ENCODE data around the gene SREBF1. TPM values are rescaled to one million over a fixed set of nuclear protein-coding genes. Genes with fewer than 3 reads are reported as not detected.

Gene SREBF1
- total and polyA plus RNA-seq, 2 experiments from 2014 or later, result 38.9 to 45.9 TPM

DNA sequence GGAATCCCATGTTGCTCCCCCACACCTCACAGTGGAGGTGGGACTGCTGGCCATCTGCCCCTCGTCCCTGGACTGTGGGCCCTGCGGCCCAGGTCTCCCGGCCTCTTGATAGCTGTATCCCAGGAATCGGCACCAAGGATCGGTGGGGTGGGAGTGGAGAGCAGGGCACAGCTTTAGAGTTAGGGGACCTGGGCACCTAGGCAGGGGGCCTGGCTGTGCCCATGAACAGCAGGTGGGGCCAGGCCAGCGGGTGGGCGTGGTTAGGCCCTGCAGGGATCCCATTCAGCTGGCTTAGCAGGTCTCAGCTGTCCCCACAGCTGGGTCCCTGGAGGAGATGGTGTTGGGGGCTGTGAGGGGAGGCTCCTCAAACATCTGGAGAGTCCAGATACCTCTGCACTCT, 49.2 kb downstream of the SREBF1 start:
- Histone ChIP-seq H3K9me3 (ENCODE audit: low read depth) (no peaks in the 10 kb centered on the region), H3K4me1 (ENCODE audit: low read depth) (peaks cover 29% of the 10 kb centered on the region), H3K36me3 (no peaks in the 10 kb centered on the region), H3K27ac (no peak overlapping the region), H3K27me3 (no peaks in the 10 kb centered on the region), H3K4me3 (no peak overlapping the region)
- no peak for DNase-seq (ENCODE audit: low read depth in 1 of 2, low spot score in 1 of 2)
- TF ChIP-seq, protein P1, sequence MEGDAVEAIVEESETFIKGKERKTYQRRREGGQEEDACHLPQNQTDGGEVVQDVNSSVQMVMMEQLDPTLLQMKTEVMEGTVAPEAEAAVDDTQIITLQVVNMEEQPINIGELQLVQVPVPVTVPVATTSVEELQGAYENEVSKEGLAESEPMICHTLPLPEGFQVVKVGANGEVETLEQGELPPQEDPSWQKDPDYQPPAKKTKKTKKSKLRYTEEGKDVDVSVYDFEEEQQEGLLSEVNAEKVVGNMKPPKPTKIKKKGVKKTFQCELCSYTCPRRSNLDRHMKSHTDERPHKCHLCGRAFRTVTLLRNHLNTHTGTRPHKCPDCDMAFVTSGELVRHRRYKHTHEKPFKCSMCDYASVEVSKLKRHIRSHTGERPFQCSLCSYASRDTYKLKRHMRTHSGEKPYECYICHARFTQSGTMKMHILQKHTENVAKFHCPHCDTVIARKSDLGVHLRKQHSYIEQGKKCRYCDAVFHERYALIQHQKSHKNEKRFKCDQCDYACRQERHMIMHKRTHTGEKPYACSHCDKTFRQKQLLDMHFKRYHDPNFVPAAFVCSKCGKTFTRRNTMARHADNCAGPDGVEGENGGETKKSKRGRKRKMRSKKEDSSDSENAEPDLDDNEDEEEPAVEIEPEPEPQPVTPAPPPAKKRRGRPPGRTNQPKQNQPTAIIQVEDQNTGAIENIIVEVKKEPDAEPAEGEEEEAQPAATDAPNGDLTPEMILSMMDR (IDR thresholded peaks at IDR 0.05; ENCODE audit: low read depth, low read length), result no peak

DNA sequence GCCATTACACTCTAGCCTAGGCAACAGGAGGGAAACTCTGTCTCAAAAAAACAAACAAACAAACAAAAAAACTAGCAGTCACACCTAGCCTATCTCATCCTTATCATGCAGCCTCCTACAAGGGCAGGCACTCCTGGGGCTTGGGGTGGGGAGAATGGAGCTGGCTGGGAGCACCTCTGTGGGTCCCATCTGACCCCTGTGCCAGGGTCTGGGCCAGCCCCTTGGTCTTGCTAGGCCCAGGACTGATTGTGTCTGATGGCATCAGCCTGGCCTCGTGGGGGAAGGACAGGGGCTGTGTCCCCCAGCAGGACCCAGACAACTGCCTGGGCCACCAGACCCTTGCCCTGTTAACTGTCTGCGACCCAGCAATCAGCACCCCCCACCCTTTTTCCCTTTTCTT, 49.8 kb downstream of the SREBF1 start:
- Histone ChIP-seq H3K4me3 (no peak overlapping the region), H3K9me3 (ENCODE audit: low read depth) (no peaks in the 10 kb centered on the region), H3K27ac (no peak overlapping the region), H3K4me1 (ENCODE audit: low read depth) (peaks cover 29% of the 10 kb centered on the region), H3K27me3 (no peaks in the 10 kb centered on the region), H3K36me3 (no peaks in the 10 kb centered on the region)
- TF ChIP-seq, protein P1 (IDR thresholded peaks at IDR 0.05; ENCODE audit: low read depth, low read length), result no peak
- DNase-seq (ENCODE audit: low read depth in 1 of 2, low spot score in 1 of 2), result no peak

DNA sequence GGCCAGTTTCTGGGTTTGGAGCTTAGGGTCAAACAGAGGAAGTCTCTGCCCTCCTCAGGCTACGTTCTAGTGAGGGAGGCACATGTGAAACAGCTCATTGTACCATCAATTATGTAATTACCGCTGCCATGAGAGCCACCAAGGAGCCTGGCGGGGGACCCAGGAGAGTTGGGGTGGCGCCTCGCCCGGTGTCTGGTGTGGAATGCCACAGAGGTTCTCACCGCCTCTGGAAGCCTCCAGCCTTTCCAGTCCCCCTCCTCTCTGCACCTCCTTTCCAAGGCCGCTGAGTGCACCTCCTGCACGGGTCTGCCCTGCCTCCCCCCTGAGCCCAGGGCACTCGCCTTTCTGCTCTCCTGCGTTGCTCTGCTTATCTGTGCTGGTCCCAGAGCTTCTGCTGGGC, 51.4 kb downstream of the SREBF1 start:
- TF ChIP-seq, protein P1 (IDR thresholded peaks at IDR 0.05; ENCODE audit: low read depth, low read length), result no peak
- H3K4me1 ChIP-seq (ENCODE audit: low read depth), result peaks cover 39% of the 10 kb centered on the region

DNA sequence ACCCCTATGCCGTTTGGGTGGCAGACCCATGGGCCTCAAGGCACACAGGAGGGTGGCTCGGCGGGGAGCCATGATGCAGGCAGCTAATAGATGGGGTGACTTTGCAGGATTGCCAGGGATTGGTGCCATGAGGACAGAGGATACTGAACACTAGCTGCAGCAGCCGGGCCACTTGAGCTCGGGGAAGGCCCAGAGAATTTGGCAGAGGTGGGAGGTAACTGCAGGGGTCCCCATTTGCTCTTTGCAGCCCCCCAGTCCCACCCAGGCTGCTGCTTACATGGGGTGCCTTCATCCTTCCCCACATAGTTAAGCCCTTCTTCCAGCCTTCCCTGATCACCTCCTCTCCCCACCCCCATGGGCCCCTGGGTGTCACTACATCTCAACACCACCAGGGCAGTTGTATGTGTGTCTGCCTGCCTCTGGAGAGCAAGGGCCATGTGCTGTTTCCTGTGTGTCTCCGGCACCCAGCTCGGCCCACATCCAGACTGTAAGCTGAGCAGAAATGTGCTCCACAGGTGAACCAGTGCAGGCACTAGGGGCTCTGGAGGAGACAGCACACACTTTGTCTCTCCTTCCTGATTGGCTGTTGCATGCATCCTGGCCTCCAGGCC, 52.0 kb downstream of the SREBF1 start:
- Histone ChIP-seq H3K27ac (peak overlapping the region; percentile 96), H3K27me3 (no peaks in the 10 kb centered on the region)

More for the DNA sequence above, 51.4 kb downstream of the SREBF1 start:
- Histone ChIP-seq H3K36me3 (no peaks in the 10 kb centered on the region), H3K27ac (no peak overlapping the region), H3K9me3 (ENCODE audit: low read depth) (no peaks in the 10 kb centered on the region), H3K4me3 (no peak overlapping the region), H3K27me3 (no peaks in the 10 kb centered on the region)
- DNase-seq (ENCODE audit: low read depth in 1 of 2, low spot score in 1 of 2), result no peak

DNA sequence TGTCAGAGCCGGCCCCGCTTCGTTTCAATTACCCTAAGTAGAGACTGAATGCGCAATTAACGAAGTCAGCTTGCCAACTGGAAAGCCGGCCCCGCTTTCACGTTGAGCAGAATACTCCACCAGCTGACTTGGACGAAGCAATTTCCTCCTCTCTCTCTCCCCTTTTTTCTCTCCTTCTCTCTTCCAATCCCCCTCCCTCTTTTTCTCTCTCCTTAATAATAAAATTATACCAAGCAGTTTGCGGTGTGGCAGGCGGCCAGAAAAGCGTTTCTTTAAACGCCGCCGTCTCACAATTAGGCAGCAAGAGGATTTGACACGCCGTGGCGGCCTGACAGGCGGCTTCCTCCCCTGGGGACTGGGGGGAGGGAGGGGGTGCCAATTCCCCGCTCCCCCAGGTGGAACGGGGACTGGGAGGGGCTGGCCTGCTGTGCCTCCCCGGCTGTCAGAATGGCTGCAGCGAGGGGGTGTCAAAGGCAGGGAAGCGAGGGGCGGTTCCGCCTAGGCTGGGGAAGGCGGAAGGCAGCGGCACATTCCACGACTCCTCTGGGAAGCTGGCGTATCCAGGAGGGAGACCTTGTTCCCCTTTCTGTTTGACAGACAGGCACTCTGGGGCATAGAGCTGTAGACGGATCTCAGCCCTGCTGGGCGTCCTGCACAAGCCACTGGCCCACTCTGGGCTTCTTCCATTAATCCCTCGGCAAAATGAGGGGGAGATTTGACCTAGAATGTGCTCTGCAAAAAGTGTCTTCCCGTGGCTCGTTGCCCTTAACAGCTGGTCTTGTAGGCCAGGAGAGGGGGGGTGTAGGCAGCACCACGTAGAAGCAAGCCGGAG, 52.7 kb downstream of the SREBF1 start:
- Histone ChIP-seq H3K4me3 (peak overlapping the region; percentile 42), H3K4me1 (ENCODE audit: low read depth) (peaks cover 49% of the 10 kb centered on the region), H3K27ac (peak overlapping the region; percentile 96), H3K9me3 (ENCODE audit: low read depth) (no peaks in the 10 kb centered on the region), H3K36me3 (no peaks in the 10 kb centered on the region), H3K27me3 (no peaks in the 10 kb centered on the region)
- TF ChIP-seq, protein P1 (IDR thresholded peaks at IDR 0.05; ENCODE audit: low read depth, low read length), result no peak
- DNase-seq (ENCODE audit: low read depth in 1 of 2, low spot score in 1 of 2), result peak; percentile 71 to 81

More for the DNA sequence above, 52.0 kb downstream of the SREBF1 start:
- TF ChIP-seq, protein P1 (IDR thresholded peaks at IDR 0.05; ENCODE audit: low read depth, low read length), result peak; percentile 10
- H3K4me3 ChIP-seq, result peak overlapping the region; percentile 42
- no peak for DNase-seq (ENCODE audit: low read depth in 1 of 2, low spot score in 1 of 2)
- H3K36me3 ChIP-seq, result no peaks in the 10 kb centered on the region
- H3K9me3 ChIP-seq (ENCODE audit: low read depth), result no peaks in the 10 kb centered on the region
- peaks cover 44% of the 10 kb centered on the region for H3K4me1 ChIP-seq (ENCODE audit: low read depth)
